Muscle of leg (tissue), 11 donors: ENCODE measurements around the gene PAK4. TPM values are rescaled to one million over a fixed set of nuclear protein-coding genes. Genes with fewer than 3 reads are reported as not detected.

Source experiments
- DNase-seq: peaks from one replicate; pipeline ENCODE4 v3.0.0; 2013
- H3K27ac ChIP-seq: one replicate; pipeline ENCODE4 v1.5.1; 2013; ENCODE audit warnings: mild to moderate bottlenecking, low read length, control low read depth
- H3K27me3 ChIP-seq: one replicate; pipeline ENCODE4 v1.6.1; 2013; ENCODE audit warnings: low read length; ENCODE audit not compliant: control insufficient read depth, insufficient read depth
- H3K36me3 ChIP-seq: one replicate; pipeline ENCODE4 v1.6.1; 2013; ENCODE audit warnings: low read length; ENCODE audit not compliant: control insufficient read depth, insufficient read depth
- H3K4me1 ChIP-seq: one replicate; pipeline ENCODE4 v1.6.1; 2013; ENCODE audit warnings: low read length; ENCODE audit not compliant: control insufficient read depth, insufficient read depth
- H3K4me3 ChIP-seq: one replicate; pipeline ENCODE4 v1.5.1; 2013; ENCODE audit warnings: low read length, control low read depth
- H3K9me3 ChIP-seq: replicated peaks from 2 replicates; pipeline ENCODE4 v1.6.1; 2013; ENCODE audit warnings: low read depth, low read length; ENCODE audit not compliant: control insufficient read depth
- WGBS: methylation state at CpG from one replicate; pipeline ENCODE4 v1.1.5; 2013; ENCODE audit warnings: missing lambda C conversion rate; ENCODE audit not compliant: insufficient coverage; 5-methylcytosine and 5-hydroxymethylcytosine counted together
- polyA plus RNA-seq, 8 donors: library from polyadenylated mRNA; unstranded; fragments of 120-200 nt; gene quantifications; one replicate each; pipeline versions ENCODE4 v1.2.1 to v1.2.3, GENCODE V29; 2013; ENCODE audit warnings: inconsistent platforms in 1 of 8, low replicate concordance in 1 of 8; ENCODE audit not compliant: insufficient read length in 8 of 8, insufficient read depth in 1 of 8
- total RNA-seq: library from RNA; stranded (reverse); fragments of 120-200 nt; gene quantifications from one replicate; pipeline ENCODE4 v1.2.4, GENCODE V29; 2013

PAK4 gene
- total and polyA plus RNA-seq, 9 donors = 3.5 to 29.2 (median 20.4) TPM

GRCh38 chr19:39129116-39129515, 3.5 kb downstream of the PAK4 start:
- H3K9me3 ChIP-seq = no peaks in the 10 kb centered on the region
- no peak overlapping the region for H3K27ac ChIP-seq
- H3K36me3 ChIP-seq = no peaks in the 10 kb centered on the region
- H3K27me3 ChIP-seq = no peaks in the 10 kb centered on the region
- 80% methylated on average over 4 of the region's 11 CpGs for WGBS
- no peak for DNase-seq
- peaks cover 63% of the 10 kb centered on the region for H3K4me1 ChIP-seq
- H3K4me3 ChIP-seq = no peak overlapping the region

DNA sequence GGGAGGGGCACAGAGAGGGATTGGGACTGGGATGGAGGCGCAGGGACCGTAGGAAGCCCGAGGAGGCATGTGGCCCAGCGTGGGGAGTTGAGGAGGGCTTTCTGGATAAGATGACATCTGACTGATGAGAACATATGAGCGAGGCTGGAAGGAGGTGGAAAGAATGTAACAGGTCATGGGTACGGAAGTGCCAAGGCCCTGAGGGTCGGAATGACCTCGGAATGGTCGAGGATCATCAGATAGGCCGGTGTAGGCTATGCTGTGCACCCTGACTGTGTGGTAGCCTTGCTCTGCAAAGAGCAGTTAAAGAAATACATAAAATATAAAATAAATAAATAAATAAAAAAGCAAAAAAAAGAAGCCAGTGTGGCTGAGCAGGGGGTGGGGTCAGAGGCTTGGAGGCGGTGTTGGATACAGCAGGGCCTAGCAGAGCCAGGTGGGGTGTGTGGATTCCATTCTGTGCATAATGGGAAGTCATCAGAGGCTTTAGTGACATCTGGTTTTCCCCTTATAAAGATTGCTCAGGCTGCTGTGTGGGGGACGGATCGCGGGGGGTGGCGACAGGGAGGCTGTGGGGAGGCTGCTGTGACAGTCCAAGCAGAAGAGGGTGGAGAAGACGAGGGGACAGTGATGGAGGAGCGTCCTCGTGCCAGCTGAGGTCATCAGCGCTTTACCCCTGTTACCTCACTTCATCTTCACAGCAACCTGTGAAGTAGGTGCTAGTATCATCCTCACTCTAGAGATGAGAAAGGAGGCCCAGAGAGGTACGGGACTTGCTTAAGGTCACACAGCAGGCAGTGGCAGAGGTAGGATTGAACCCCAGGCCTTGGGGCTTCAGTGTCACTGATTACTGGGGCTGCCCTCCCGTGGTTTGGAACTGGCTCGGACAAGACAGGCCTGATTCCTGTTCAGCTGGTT, 5.0 kb downstream of the PAK4 start:
- peak; percentile 91 for DNase-seq
- Histone ChIP-seq H3K27me3 (no peaks in the 10 kb centered on the region), H3K27ac (peak overlapping the region; percentile 82), H3K36me3 (no peaks in the 10 kb centered on the region), H3K9me3 (no peaks in the 10 kb centered on the region), H3K4me3 (no peak overlapping the region), H3K4me1 (peaks cover 63% of the 10 kb centered on the region)
- 52% methylated on average over 12 of the region's 22 CpGs for WGBS

DNA sequence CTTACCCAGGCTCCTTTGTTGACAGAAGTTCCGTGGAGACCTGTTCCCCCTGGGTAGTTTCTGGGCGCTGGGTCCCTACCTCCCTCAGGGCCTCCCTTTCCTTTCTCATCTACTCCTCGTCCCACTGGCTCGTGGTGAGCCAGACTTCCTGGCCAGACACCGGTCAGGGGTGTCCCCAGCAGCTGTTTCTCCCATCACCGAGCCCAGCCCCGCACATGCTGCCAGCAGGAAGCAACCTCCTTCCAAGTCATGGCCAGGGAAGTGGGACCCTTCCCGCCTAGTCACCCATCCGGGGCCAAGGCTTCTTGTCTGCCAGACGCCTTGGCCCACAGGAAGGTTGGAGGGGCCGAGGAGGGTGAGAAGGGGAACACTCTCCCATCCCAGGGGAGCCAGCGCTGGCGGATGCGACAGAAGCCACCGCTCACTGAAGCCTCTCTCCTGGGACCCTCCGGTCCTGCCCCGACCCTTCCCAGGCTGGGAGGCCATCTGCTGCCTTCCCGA, 5.7 kb downstream of the PAK4 start:
- H3K27me3 ChIP-seq = no peaks in the 10 kb centered on the region
- peak overlapping the region; percentile 82 for H3K27ac ChIP-seq
- H3K4me1 ChIP-seq = peaks cover 61% of the 10 kb centered on the region
- whole genome bisulfite sequencing = 11% methylated on average over 10 of the region's 18 CpGs
- no peaks in the 10 kb centered on the region for H3K9me3 ChIP-seq
- H3K4me3 ChIP-seq = no peak overlapping the region
- H3K36me3 ChIP-seq = no peaks in the 10 kb centered on the region
- DNase-seq = peak; percentile 86

GRCh38 chr19:39132344-39132969, 6.9 kb downstream of the PAK4 start:
- no peaks in the 10 kb centered on the region for H3K27me3 ChIP-seq
- H3K27ac ChIP-seq = peak overlapping the region; percentile 82
- H3K4me1 ChIP-seq = peaks cover 57% of the 10 kb centered on the region
- H3K4me3 ChIP-seq = no peak overlapping the region
- H3K9me3 ChIP-seq = no peaks in the 10 kb centered on the region
- 61% methylated on average over 15 of the region's 20 CpGs for WGBS
- DNase-seq = no peak
- H3K36me3 ChIP-seq = no peaks in the 10 kb centered on the region

DNA sequence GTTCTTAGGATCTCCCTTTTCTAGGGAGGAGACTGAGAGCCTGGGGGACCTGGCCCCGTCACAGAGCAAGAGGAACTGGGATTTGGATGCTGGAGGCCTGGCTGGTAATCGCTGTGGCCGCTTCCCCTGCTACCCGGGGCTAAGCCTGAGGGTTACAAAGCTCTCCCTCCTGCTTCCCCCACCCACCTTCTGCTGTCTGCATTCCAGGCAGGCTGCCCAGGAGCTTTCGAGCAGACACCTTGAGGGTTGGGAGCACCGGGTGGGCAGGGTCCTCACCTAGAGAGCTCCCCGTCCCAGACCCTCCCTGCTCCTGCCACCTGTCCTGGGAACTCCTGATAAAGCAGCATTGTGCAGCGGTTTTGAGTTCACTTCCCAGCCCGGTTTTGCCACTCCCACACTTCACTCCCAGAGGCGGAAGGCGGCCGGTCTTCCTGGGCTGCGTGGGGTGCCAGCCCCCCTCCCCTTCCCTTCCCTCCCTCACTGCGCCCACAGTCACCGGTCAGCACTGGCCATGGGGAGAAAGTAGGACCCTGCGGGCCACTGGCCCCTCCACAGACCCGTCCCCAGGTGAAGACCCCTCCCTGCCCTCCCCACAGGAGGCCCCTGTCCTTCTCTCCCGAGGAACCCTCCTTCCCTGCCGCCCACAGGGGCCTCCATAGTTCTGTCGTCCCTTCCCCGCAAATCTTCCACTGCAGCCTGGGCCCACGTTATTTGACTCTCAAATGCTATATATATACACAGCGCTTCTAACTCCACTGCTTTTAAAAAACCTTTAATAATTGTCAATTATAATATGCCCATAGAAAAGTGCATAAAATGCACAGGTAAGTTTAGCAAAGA, 8.1 kb downstream of the PAK4 start:
- H3K27ac ChIP-seq = no peak overlapping the region
- peaks cover 52% of the 10 kb centered on the region for H3K4me1 ChIP-seq

GRCh38 chr19:39135701-39136100, 10.1 kb downstream of the PAK4 start:
- H3K4me1 ChIP-seq = peaks cover 51% of the 10 kb centered on the region

More for the DNA sequence above, 8.1 kb downstream of the PAK4 start:
- no peaks in the 10 kb centered on the region for H3K36me3 ChIP-seq
- no peaks in the 10 kb centered on the region for H3K27me3 ChIP-seq
- 24% methylated on average over 11 of the region's 23 CpGs for WGBS
- no peak for DNase-seq
- H3K4me3 ChIP-seq = no peak overlapping the region
- no peaks in the 10 kb centered on the region for H3K9me3 ChIP-seq

GRCh38 chr19:39136225-39136940, 10.8 kb downstream of the PAK4 start:
- DNase-seq = no peak
- H3K9me3 ChIP-seq = no peaks in the 10 kb centered on the region
- H3K36me3 ChIP-seq = no peaks in the 10 kb centered on the region
- no peak overlapping the region for H3K4me3 ChIP-seq
- peaks cover 44% of the 10 kb centered on the region for H3K4me1 ChIP-seq
- no peak overlapping the region for H3K27ac ChIP-seq
- no peaks in the 10 kb centered on the region for H3K27me3 ChIP-seq
- 78% methylated on average over 8 of the region's 12 CpGs for WGBS

More at GRCh38 chr19:39135701-39136100, 10.1 kb downstream of the PAK4 start:
- H3K27ac ChIP-seq = no peak overlapping the region
- H3K36me3 ChIP-seq = no peaks in the 10 kb centered on the region
- H3K4me3 ChIP-seq = no peak overlapping the region
- 81% methylated on average over 13 of the region's 13 CpGs for WGBS
- H3K9me3 ChIP-seq = no peaks in the 10 kb centered on the region
- DNase-seq = no peak
- H3K27me3 ChIP-seq = no peaks in the 10 kb centered on the region

DNA sequence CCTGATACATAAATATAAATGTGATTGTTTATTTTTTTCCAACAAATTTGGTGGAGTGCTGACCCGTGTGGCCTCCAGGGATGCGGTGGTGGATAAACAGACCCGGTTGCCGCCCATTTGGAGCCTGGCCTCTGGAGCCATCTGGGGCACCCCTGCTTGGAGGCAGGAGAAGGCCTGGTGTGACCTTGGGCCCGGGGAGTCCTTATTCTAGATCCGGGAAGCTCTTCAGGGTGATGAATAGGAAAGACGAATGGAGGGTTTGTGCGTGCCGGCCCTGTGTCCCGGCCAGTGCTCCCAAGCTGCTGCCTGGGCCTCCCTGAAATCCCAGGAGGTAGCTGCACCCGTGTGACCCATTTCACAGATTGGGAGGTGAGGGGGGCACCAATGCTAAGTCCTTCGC, 11.5 kb downstream of the PAK4 start:
- Histone ChIP-seq H3K27me3 (no peaks in the 10 kb centered on the region), H3K27ac (no peak overlapping the region), H3K36me3 (no peaks in the 10 kb centered on the region), H3K4me1 (peaks cover 37% of the 10 kb centered on the region), H3K4me3 (no peak overlapping the region), H3K9me3 (no peaks in the 10 kb centered on the region)
- WGBS = 77% methylated on average over 12 of the region's 12 CpGs
- DNase-seq = no peak
